IPS-18a (cell line): Measurements from ENCODE around the gene RAB20.

Source experiments
- H3K27ac ChIP-seq: one replicate; pipeline ENCODE4 v1.5.1; 2013; ENCODE audit warnings: low read length
- H3K27me3 ChIP-seq: one replicate; pipeline ENCODE4 v1.6.1; 2013; ENCODE audit warnings: mild to moderate bottlenecking, low read length; ENCODE audit not compliant: control insufficient read depth, insufficient read depth
- H3K36me3 ChIP-seq: one replicate; pipeline ENCODE4 v1.6.1; 2013; ENCODE audit warnings: low read depth, low read length; ENCODE audit not compliant: control insufficient read depth
- H3K4me1 ChIP-seq: one replicate; pipeline ENCODE4 v1.6.1; 2013; ENCODE audit warnings: low read depth, low read length; ENCODE audit not compliant: control insufficient read depth
- H3K4me3 ChIP-seq: one replicate; pipeline ENCODE4 v1.5.1; 2013; ENCODE audit warnings: low read length
- H3K9ac ChIP-seq: one replicate; pipeline ENCODE4 v1.6.1; 2013; ENCODE audit warnings: mild to moderate bottlenecking, low read length, moderate library complexity
- H3K9me3 ChIP-seq: one replicate; pipeline ENCODE4 v1.6.1; 2013; ENCODE audit warnings: low read depth, low read length; ENCODE audit not compliant: control insufficient read depth

RAB20 gene

GRCh38 chr13:110478405-110479214 is 82.9 kb downstream of the RAB20 start:
- Histone ChIP-seq H3K27me3 (no peaks in the 10 kb centered on the region), H3K4me1 (no peaks in the 10 kb centered on the region), H3K4me3 (no peak overlapping the region), H3K9me3 (no peaks in the 10 kb centered on the region), H3K27ac (no peak overlapping the region), H3K36me3 (peaks cover 22% of the 10 kb centered on the region), H3K9ac (no peak overlapping the region)

- Histone ChIP-seq H3K9ac (no peak overlapping the region), H3K27ac (no peak overlapping the region), H3K36me3 (peaks cover 18% of the 10 kb centered on the region), H3K4me1 (no peaks in the 10 kb centered on the region), H3K27me3 (no peaks in the 10 kb centered on the region), H3K9me3 (no peaks in the 10 kb centered on the region), H3K4me3 (no peak overlapping the region)
Measured at GRCh38 chr13:110477706-110478245, 83.7 kb downstream of the RAB20 start.

GRCh38 chr13:110476220-110476617 is 85.3 kb downstream of the RAB20 start:
- H3K36me3 ChIP-seq, result peaks cover 18% of the 10 kb centered on the region
- H3K27me3 ChIP-seq, result no peaks in the 10 kb centered on the region
- H3K4me3 ChIP-seq, result no peak overlapping the region
- no peak overlapping the region for H3K27ac ChIP-seq
- H3K9me3 ChIP-seq, result no peaks in the 10 kb centered on the region
- H3K4me1 ChIP-seq, result no peaks in the 10 kb centered on the region
- no peak overlapping the region for H3K9ac ChIP-seq

- Histone ChIP-seq H3K9me3 (no peaks in the 10 kb centered on the region), H3K27ac (no peak overlapping the region), H3K4me1 (no peaks in the 10 kb centered on the region), H3K4me3 (no peak overlapping the region), H3K36me3 (peaks cover 18% of the 10 kb centered on the region), H3K9ac (no peak overlapping the region), H3K27me3 (no peaks in the 10 kb centered on the region)
Measured at GRCh38 chr13:110475550-110476219, 85.8 kb downstream of the RAB20 start.

GRCh38 chr13:110475117-110475516 is 86.4 kb downstream of the RAB20 start:
- H3K27ac ChIP-seq, result no peak overlapping the region
- no peaks in the 10 kb centered on the region for H3K9me3 ChIP-seq
- H3K4me1 ChIP-seq, result no peaks in the 10 kb centered on the region
- peaks cover 18% of the 10 kb centered on the region for H3K36me3 ChIP-seq
- no peak overlapping the region for H3K4me3 ChIP-seq
- H3K9ac ChIP-seq, result no peak overlapping the region
- no peaks in the 10 kb centered on the region for H3K27me3 ChIP-seq

- no peaks in the 10 kb centered on the region for H3K27me3 ChIP-seq
- peaks cover 18% of the 10 kb centered on the region for H3K36me3 ChIP-seq
- no peak overlapping the region for H3K4me3 ChIP-seq
- no peak overlapping the region for H3K27ac ChIP-seq
- no peaks in the 10 kb centered on the region for H3K9me3 ChIP-seq
- no peaks in the 10 kb centered on the region for H3K4me1 ChIP-seq
- H3K9ac ChIP-seq, result no peak overlapping the region
Measured at GRCh38 chr13:110474713-110475112, 86.8 kb downstream of the RAB20 start.
